Measurements from ENCODE around the gene METTL1. TPM values are rescaled to one million over a fixed set of nuclear protein-coding genes. Genes with fewer than 3 reads are reported as not detected.

METTL1 gene
- total RNA-seq, 2 experiments from 2014 or later: 26.3 to 28.8 TPM

DNA sequence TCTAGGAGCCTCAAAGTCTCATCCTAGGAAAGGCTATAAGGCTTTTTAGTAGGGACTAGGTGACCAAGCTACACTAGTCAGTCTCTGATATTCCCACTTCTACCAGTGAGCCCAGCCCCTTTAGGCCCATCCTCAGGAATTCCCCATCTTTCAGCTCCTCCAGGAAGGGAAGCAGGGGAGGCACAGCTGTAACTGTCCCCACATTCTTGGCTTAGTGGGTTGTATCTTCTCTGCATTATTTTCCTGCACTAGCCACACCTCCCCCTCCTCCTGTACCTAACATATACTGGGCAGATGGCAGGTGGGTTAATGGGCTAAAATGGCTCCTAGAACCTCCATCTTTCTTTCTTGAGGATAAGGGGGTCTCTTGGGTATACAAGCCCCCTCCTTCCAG lies 4.6 kb downstream of the METTL1 start:
- DNase-seq (no peak), ATAC-seq (no peak)
- Mint-ChIP-seq H3K4me3 (no peak overlapping the region), H3K27ac (no peak overlapping the region), H3K9me3 (ENCODE audit: insufficient read depth) (no peaks in the 10 kb centered on the region), H3K27me3 (ENCODE audit: low read depth) (peaks cover 12% of the 10 kb centered on the region), H3K4me1 (ENCODE audit: low read depth) (peaks cover 42% of the 10 kb centered on the region), H3K36me3 (ENCODE audit: low read depth) (peaks cover 20% of the 10 kb centered on the region)
- CTCF ChIA-PET: interaction anchor here (1.0 to 5.4 kb wide), 6 partner anchors 8 to 137 kb away, joined by 3 to 72 read pairs (median 9); partner anchors contain the start of gene MARCHF9
- POLR2A ChIA-PET: interaction anchor here (0.8 to 1.8 kb wide), 4 partner anchors 11 to 132 kb away, joined by 3 to 5 read pairs (median 4); partner anchors contain the start of gene TSFM

DNA sequence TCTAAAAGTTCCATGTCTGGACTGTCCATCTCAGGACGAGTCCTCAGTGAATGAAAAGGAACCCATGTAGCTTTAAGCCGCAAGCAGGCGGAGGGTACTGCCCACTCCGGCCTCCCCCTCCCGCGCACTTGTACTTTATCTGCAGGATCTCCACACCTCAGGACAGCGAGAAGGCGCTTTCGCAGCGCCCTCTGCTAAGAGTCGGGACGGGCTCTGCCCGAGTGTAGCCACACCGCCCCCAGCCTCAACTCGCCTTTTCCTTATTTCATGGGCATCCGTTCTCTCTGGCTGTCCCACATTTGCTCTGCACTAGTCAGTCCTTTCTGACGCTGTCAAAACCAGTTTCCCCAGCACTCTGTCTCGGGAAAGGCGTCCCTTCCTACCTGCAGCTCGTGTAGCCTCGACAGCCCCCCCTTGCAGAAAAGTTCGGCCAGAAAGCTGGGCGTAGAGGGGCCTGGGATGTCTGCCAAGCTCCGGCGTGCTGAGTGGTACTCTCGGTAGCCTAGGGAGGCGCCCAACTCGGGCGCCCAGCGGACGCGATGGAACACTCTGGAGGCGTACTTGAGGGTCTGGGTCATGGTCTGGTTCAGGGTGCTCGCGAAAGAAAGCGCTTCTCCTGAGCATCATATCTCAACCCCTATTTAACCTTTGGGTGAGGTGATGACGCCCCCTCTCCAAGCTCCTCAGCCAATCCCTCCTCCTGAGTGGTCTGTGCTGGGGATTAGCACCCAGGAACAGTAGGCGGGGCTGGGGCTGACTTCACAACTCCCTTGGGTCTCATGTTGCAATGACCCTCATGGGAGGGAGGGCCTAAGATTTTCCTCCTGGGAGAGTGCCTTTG lies 5.2 kb downstream of the METTL1 start, which contains the start of gene CYP27B1:
Gene CYP27B1 (minus strand): TSS at position 615 of the 841 bp plus-strand sequence. CDS start 37 bp downstream, at position 578.
- H3K9me3 Mint-ChIP-seq (ENCODE audit: insufficient read depth): no peaks in the 10 kb centered on the region
- ATAC-seq (no peak), DNase-seq (no peak)
- peaks cover 40% of the 10 kb centered on the region for H3K4me1 Mint-ChIP-seq (ENCODE audit: low read depth)
- POLR2A ChIA-PET: interaction anchor here (0.6 to 1.8 kb wide), 5 partner anchors 10 to 150 kb away, joined by 3 to 5 read pairs (median 4); partner anchors contain the start of gene TSFM
- peaks cover 20% of the 10 kb centered on the region for H3K36me3 Mint-ChIP-seq (ENCODE audit: low read depth)
- H3K27ac Mint-ChIP-seq: no peak within 1 kb of the TSS
- H3K27me3 Mint-ChIP-seq (ENCODE audit: low read depth): peaks cover 12% of the 10 kb centered on the region
- CTCF ChIA-PET: interaction anchor here (0.8 to 5.4 kb wide), 8 partner anchors 10 to 138 kb away, joined by 3 to 72 read pairs (median 4); partner anchors contain the start of genes MARCHF9 and TSFM
- peak within 1 kb of the TSS; percentile 83 for H3K4me3 Mint-ChIP-seq

DNA sequence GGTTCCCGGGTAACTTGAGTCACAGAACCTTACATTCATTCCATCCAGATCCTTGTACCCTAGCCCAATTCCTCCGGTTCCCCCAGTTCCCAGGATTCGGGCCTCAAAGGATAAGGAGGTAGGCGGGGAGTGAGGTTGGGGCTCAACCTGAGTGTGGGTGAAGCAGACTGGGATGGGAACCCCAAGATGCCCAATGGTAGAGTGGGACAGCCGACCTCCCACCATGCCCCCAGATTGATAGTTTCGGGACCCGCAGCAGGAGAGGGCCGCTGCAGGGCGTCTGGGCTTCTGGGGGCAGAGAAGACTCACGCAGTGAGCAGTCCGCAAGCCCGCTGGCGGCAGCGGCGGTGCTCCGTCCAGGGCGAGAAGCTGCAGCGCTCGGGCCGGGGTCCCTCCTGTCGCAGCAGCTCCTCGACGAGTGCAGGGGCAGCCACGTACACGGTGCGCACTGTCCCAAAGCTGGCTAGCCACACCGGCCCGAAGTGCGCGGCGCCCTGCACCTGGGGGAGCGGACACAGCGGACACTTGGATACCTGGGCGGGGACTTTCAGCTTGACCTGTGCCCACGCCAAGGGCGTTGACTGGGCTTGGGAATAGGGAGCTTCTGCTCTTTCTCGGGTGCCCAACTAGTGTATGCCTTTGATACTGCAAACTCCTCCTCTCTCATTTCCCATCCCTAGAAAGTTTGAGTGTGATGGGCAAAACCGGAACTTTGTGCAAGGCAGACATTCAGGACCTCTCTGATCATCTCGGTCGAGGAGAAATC lies 6.0 kb downstream of the METTL1 start:
- ChIA-PET POLR2A (interaction anchor here (0.6 to 1.8 kb wide), 3 partner anchors 9 to 149 kb away, joined by 4 to 5 read pairs (median 5); no protein-coding TSS in a partner anchor), CTCF (interaction anchor here (0.8 to 5.4 kb wide), 8 partner anchors 10 to 138 kb away, joined by 3 to 72 read pairs (median 4); partner anchors contain the start of genes MARCHF9 and TSFM)
- Mint-ChIP-seq H3K27me3 (ENCODE audit: low read depth) (peaks cover 12% of the 10 kb centered on the region), H3K36me3 (ENCODE audit: low read depth) (peaks cover 20% of the 10 kb centered on the region), H3K4me3 (peak overlapping the region; percentile 83), H3K9me3 (ENCODE audit: insufficient read depth) (no peaks in the 10 kb centered on the region), H3K4me1 (ENCODE audit: low read depth) (peaks cover 34% of the 10 kb centered on the region), H3K27ac (peak overlapping the region; percentile 80)
- ATAC-seq (peak; percentile 20), DNase-seq (no peak)

DNA sequence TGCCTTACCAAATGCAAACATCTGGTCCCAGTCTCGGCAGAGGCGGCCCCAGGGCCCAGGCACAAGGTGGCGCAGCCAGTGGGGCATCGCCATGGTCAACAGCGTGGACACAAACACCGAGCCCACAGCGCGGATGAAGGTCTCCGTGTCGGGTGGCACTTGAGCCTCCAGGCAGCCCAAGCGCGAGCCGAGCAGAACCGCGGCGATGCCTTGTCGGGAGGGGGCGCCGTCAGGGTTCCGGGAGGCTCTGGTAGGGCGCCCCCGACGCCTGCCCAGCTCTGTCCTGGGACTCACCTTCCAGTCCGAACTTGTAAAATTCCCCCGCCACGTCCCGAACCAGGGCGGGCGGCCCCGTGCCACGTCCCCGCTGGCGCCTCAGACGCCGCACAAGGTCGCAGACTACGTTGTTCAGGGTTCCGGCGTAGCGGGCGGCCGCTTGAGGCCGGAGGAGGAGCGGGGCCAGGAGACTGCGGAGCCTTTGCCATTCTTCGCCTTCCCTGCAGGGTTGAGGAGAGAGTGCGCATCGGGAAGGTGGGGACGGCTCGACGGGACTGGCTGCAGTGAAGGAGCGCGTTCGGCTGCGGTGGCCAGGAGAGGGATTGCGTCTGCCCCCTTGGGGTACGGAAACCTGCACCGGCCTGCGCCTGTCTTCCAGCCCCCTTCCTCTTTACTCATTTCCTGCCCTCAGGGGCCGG lies 6.8 kb downstream of the METTL1 start:
- DNase-seq (peak; percentile 67), ATAC-seq (peak; percentile 84)
- Mint-ChIP-seq H3K9me3 (ENCODE audit: insufficient read depth) (no peaks in the 10 kb centered on the region), H3K4me3 (peak overlapping the region; percentile 83), H3K4me1 (ENCODE audit: low read depth) (peaks cover 28% of the 10 kb centered on the region), H3K36me3 (ENCODE audit: low read depth) (peaks cover 15% of the 10 kb centered on the region), H3K27me3 (ENCODE audit: low read depth) (peaks cover 12% of the 10 kb centered on the region), H3K27ac (peak overlapping the region; percentile 80)
- POLR2A ChIA-PET: interaction anchor here (0.7 to 1.2 kb wide), 3 partner anchors 13 to 72 kb away, joined by 3 to 4 read pairs (median 3); partner anchors contain the start of genes CDK4 and TSPAN31
- CTCF ChIA-PET: interaction anchor here (0.6 to 5.4 kb wide), 10 partner anchors 9 to 139 kb away, joined by 3 to 72 read pairs (median 4); partner anchors contain the start of gene MARCHF9

DNA sequence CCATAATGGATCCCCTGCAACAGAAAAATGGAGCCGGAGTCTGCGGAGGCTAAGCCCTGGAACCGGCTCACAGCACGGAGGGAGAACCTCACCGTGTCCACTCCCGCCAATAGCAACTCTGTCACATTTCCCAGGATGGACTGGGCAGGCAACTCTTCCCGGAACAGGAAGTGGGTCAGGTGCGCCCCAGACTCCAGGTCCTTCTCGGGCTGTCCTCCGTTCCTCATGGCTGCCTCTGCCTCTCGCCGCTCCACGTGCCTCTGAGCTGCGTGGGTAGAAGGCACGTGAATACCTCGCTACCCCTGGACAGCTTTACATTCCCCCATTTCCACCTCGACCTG lies 7.3 kb downstream of the METTL1 start:
- DNase-seq (no peak), ATAC-seq (peak; percentile 1)
- ChIA-PET CTCF (interaction anchor here (0.6 to 5.4 kb wide), 8 partner anchors 8 to 139 kb away, joined by 3 to 72 read pairs (median 4); partner anchors contain the start of gene MARCHF9), POLR2A (interaction anchor here (0.7 to 1.2 kb wide), 3 partner anchors 13 to 72 kb away, joined by 3 to 4 read pairs (median 3); partner anchors contain the start of genes CDK4 and TSPAN31)
- peaks cover 29% of the 10 kb centered on the region for H3K4me1 Mint-ChIP-seq (ENCODE audit: low read depth)
- H3K4me3 Mint-ChIP-seq: peak overlapping the region; percentile 83
- no peaks in the 10 kb centered on the region for H3K9me3 Mint-ChIP-seq (ENCODE audit: insufficient read depth)
- peaks cover 10% of the 10 kb centered on the region for H3K36me3 Mint-ChIP-seq (ENCODE audit: low read depth)
- peaks cover 12% of the 10 kb centered on the region for H3K27me3 Mint-ChIP-seq (ENCODE audit: low read depth)
- H3K27ac Mint-ChIP-seq: peak overlapping the region; percentile 15

- Mint-ChIP-seq H3K9me3 (ENCODE audit: insufficient read depth) (no peaks in the 10 kb centered on the region), H3K27me3 (ENCODE audit: low read depth) (peaks cover 12% of the 10 kb centered on the region), H3K4me3 (peak overlapping the region; percentile 83), H3K4me1 (ENCODE audit: low read depth) (peaks cover 33% of the 10 kb centered on the region), H3K36me3 (ENCODE audit: low read depth) (peaks cover 8% of the 10 kb centered on the region), H3K27ac (no peak overlapping the region)
- ATAC-seq: no peak
- CTCF ChIA-PET: interaction anchor here (0.6 to 5.4 kb wide), 11 partner anchors 8 to 140 kb away, joined by 3 to 72 read pairs (median 3); partner anchors contain the start of genes CDK4 and MARCHF9
- DNase-seq: no peak
- POLR2A ChIA-PET: interaction anchor here (0.7 to 1.2 kb wide), 3 partner anchors 12 to 73 kb away, joined by 3 to 4 read pairs (median 3); partner anchors contain the start of genes CDK4 and TSPAN31
Observed at GRCh38 chr12:57763881-57764661, 7.8 kb downstream of the METTL1 start.

GRCh38 chr12:57762463-57762862 lies 9.4 kb downstream of the METTL1 start:
- ChIA-PET CTCF (no interaction called here), POLR2A (no interaction called here)
- H3K27ac Mint-ChIP-seq: no peak overlapping the region
- no peaks in the 10 kb centered on the region for H3K9me3 Mint-ChIP-seq (ENCODE audit: insufficient read depth)
- ATAC-seq (no peak), DNase-seq (no peak)
- H3K4me3 Mint-ChIP-seq: no peak overlapping the region
- H3K36me3 Mint-ChIP-seq (ENCODE audit: low read depth): peaks cover 12% of the 10 kb centered on the region
- peaks cover 33% of the 10 kb centered on the region for H3K4me1 Mint-ChIP-seq (ENCODE audit: low read depth)
- peaks cover 12% of the 10 kb centered on the region for H3K27me3 Mint-ChIP-seq (ENCODE audit: low read depth)

GRCh38 chr12:57761391-57761998 lies 10.4 kb downstream of the METTL1 start:
- peaks cover 35% of the 10 kb centered on the region for H3K4me1 Mint-ChIP-seq (ENCODE audit: low read depth)
- no peak for ATAC-seq

GRCh38 chr12:57760347-57760982 lies 11.4 kb downstream of the METTL1 start:
- POLR2A ChIA-PET: interaction anchor here (1.0 to 1.5 kb wide), 2 partner anchors 12 to 16 kb away, joined by 3 read pairs; partner anchors contain the start of genes EEF1AKMT3, METTL1 and TSPAN31
- Mint-ChIP-seq H3K4me3 (no peak overlapping the region), H3K4me1 (ENCODE audit: low read depth) (peaks cover 30% of the 10 kb centered on the region), H3K27me3 (ENCODE audit: low read depth) (peaks cover 5% of the 10 kb centered on the region), H3K36me3 (ENCODE audit: low read depth) (peaks cover 15% of the 10 kb centered on the region), H3K27ac (no peak overlapping the region), H3K9me3 (ENCODE audit: insufficient read depth) (no peaks in the 10 kb centered on the region)
- DNase-seq (no peak), ATAC-seq (no peak)
- CTCF ChIA-PET: interaction anchor here (0.9 to 2.1 kb wide), 9 partner anchors 7 to 177 kb away, joined by 3 to 20 read pairs (median 4); partner anchors contain the start of genes CTDSP2 and TSFM

More at GRCh38 chr12:57761391-57761998, 10.4 kb downstream of the METTL1 start:
- Mint-ChIP-seq H3K27ac (no peak overlapping the region), H3K4me3 (no peak overlapping the region), H3K27me3 (ENCODE audit: low read depth) (peaks cover 10% of the 10 kb centered on the region), H3K9me3 (ENCODE audit: insufficient read depth) (no peaks in the 10 kb centered on the region), H3K36me3 (ENCODE audit: low read depth) (peaks cover 14% of the 10 kb centered on the region)
- ChIA-PET CTCF (interaction anchor here (0.9 to 2.0 kb wide), 2 partner anchors 22 to 139 kb away, joined by 3 to 8 read pairs; partner anchors contain the start of gene TSFM), POLR2A (interaction anchor here (1.5 kb wide), 1 partner anchor 17 kb away, joined by 3 read pairs; the partner anchor contains the start of gene TSPAN31)
- no peak for DNase-seq

Data from activated CD8-positive, alpha-beta T cell treated with anti-CD3 and anti-CD28 coated beads, Interleukin-2, amount 10 ng/mL, durations not matched to agents 7 days and 5 days (primary cell).